ENCODE measurements around the gene EID2.

DNA sequence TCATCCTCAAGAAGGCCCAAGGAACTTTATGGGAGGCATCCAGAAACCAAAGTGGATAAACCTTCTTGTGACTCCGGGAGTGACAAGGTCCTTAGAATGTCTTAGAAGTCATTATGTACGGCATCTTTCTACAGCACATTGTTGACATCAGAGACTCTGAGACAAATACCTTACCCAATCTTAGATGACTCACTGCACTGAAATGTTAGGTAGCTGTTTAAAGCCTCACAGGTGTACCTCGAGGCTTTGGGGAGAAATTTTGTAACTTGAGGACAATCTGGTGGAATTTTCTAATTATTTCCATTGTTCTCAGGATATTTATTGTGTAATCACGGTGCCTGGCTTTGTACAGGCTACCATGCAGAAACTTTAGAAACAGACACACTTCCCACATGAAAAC, 47.5 kb upstream of the EID2 start:
- TF ChIP-seq CTCF (conservative IDR thresholded peaks at IDR 0.05 in 1 of 2, IDR thresholded peaks at IDR 0.05 in 1 of 2; ENCODE audit: low read depth in 1 of 2, low read length in 2 of 2) (no peak), EZH2 (IDR thresholded peaks at IDR 0.05; ENCODE audit: low read length, missing control alignments) (no peak)
